NCI-H187 treated with DMSO at 0.1 percent for 48 hours (cell line): ENCODE results near the gene BLM.

ENCODE experiments used
- DNase-seq: peaks from one replicate; lab custom pipeline; 2025; lab: John Stamatoyannopoulos, UW

Gene BLM

GRCh38 chr15:90851940-90852339 is 134.8 kb downstream of the BLM start:
- DNase-seq = no peak

- no peak for DNase-seq
Measured at GRCh38 chr15:90855139-90855538, 138.0 kb downstream of the BLM start.

- DNase-seq = no peak
Measured at GRCh38 chr15:90857337-90857736, 140.2 kb downstream of the BLM start.

GRCh38 chr15:90857883-90858443 is 140.8 kb downstream of the BLM start:
- DNase-seq = no peak

- no peak for DNase-seq
Measured at GRCh38 chr15:90859234-90860131, 142.3 kb downstream of the BLM start.

- DNase-seq = no peak
Measured at GRCh38 chr15:90860450-90860849, 143.3 kb downstream of the BLM start.

GRCh38 chr15:90860942-90861675 is 144.0 kb downstream of the BLM start:
- DNase-seq = peak; percentile 28

- no peak for DNase-seq
Measured at GRCh38 chr15:90862487-90862886, 145.3 kb downstream of the BLM start.

GRCh38 chr15:90862964-90863778 is 146.0 kb downstream of the BLM start:
- no peak for DNase-seq

- no peak for DNase-seq
Measured at GRCh38 chr15:90863987-90864386, 146.8 kb downstream of the BLM start.

GRCh38 chr15:90864507-90864906 is 147.4 kb downstream of the BLM start:
- DNase-seq = no peak

GRCh38 chr15:90865702-90866101 is 148.6 kb downstream of the BLM start:
- no peak for DNase-seq
